Pancreas (tissue), 10 donors: ENCODE measurements around the gene TAF1L. TPM values are rescaled to one million over a fixed set of nuclear protein-coding genes. Genes with fewer than 3 reads are reported as not detected.

ENCODE experiments used
- ATAC-seq, 4 donors: fragments of 200-7000 bp; cut with Tn5 transposase; one replicate each; pipeline versions ENCODE4 v1.8.0 to v1.9.1; 2020; ENCODE audit warnings: mild to moderate bottlenecking in 4 of 4, moderate library complexity in 4 of 4
- DNase-seq, 6 donors: peaks; one replicate each; pipeline ENCODE4 v3.0.0-alpha.2; 2020
- FAIRE-seq: peaks from 2 replicates; lab custom pipeline; 2012; peaks lifted over from hg19 to GRCh38; lab: Jason Lieb, UNC
- H3K27ac ChIP-seq, 4 donors: fragments of 200-600 bp; sonication (generic); 1 replicate in 3 of 4; 2 replicates in 1 of 4; pipeline versions ENCODE4 v1.5.0 to v1.8.0; 2020
- H3K27me3 ChIP-seq, 4 donors: fragments of 200-600 bp; one replicate each; pipeline ENCODE4 v1.8.0; 2021
- H3K36me3 ChIP-seq, 3 donors: fragments of 200-600 bp; sonication (generic) in 1 of 3; one replicate each; pipeline versions ENCODE4 v1.5.0 to v1.8.0; 2020 to 2021
- H3K4me1 ChIP-seq, 3 donors: fragments of 200-600 bp; one replicate each; pipeline ENCODE4 v1.8.0; 2021
- H3K4me3 ChIP-seq, 4 donors: fragments of 200-600 bp; sonication (generic) in 2 of 4; one replicate each; pipeline versions ENCODE4 v1.5.0 to v1.8.0; 2020 to 2021
- H3K9me3 ChIP-seq, 4 donors: fragments of 200-600 bp; one replicate each; pipeline ENCODE4 v1.8.0; 2021
- CTCF ChIP-seq, 4 donors: fragments of 200-600 bp; sonication (generic) in 3 of 4; IDR thresholded peaks; one replicate each; pipeline versions ENCODE4 v1.5.0 to v1.8.0; 2021; ENCODE audit warnings: antibody characterized with exemption in 4 of 4
- WGBS, 2 donors: extraction: QIAGEN DNeasy Blood & Tissue Kit; methylation state at CpG; one replicate each; pipeline ENCODE4 v1.1.7; 2013; 5-methylcytosine and 5-hydroxymethylcytosine counted together
- intact Hi-C, 3 donors: fragments of 100-400 bp; cut with DNase I; formaldehyde crosslinking; loops; one replicate each; pipeline versions ENCODE4 v1.11.1 to v1.14.2; 2022
- polyA plus RNA-seq, 2 donors: library from polyadenylated mRNA; stranded (reverse); fragments of 200-250 nt; gene quantifications; one replicate each; pipeline ENCODE4 v1.2.3, GENCODE V29; 2013
- total RNA-seq, 6 donors: library from RNA; stranded (reverse); fragmentation: NEBNext Ultra II Directional in 4 of 6; extraction: Animal tissue kit (Norgen Biotek cat#: 25700) in 4 of 6; gene quantifications; one replicate each; pipeline versions ENCODE4 v1.2.1 to v1.2.4, GENCODE V29; 2021 to 2023
- donor health status: healthy with polysubstance abuse.
- donor health status: DM: no; HTN: no; CAD: no; lungs with moderate emphysema.
- donor health status: DM: no; HTN: no; CAD: no.
- donor health status: control.
- donor health status: control.
- donor health status: Bipolar disorder and iron deficiency.
- donor health status: DM: yes; HTN: yes; CAD: no.
- donor health status: DM: no; HTN: no; CAD: no.
- donor health status: DM: no; HTN: no; CAD: no.
- donor health status: DM: yes; HTN: yes; CAD: no.

The TAF1L gene
- under 1 TPM in 2 of 6 donors, not detected in 4; 0.03 to 0.04 TPM for total RNA-seq
- polyA plus RNA-seq = under 1 TPM in 1 of 2 donors, not detected in 1; 0.04 TPM

DNA sequence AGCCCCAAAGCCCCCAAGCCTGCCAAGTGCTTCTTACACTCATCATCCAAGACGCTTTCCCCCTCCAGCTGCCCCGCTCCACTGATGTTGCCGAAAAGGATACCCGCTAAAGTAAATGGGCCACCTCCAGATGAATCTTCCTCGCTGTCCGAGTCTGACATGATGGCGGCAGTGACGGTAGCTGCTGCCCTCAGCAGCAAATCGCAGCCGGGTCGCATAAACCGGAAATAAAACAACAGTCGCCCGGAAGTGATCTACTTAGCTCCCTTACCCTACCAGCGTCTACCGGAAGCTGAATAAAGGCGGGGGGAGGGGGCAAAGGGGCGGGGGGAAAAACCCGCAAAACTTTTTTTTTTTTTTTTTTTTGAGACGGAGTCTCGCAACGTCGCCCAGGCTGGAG is at the start of gene TAF1L:
Gene TAF1L, minus strand, starts transcription at position 308 of the 400 bp plus-strand sequence. Its CDS starts 90 bp downstream, at position 218.
- no peaks in the 10 kb centered on the region for H3K27me3 ChIP-seq
- 89% methylated on average over 22 to 23 of the region's 23 CpGs for WGBS, 2 donors

GRCh38 chr9:32681751-32682150 is 46.3 kb upstream of the TAF1L start:
- FAIRE-seq (no peak), ATAC-seq (no peak), DNase-seq (no peak)
- 65 to 86% methylated on average over 1 of the region's 1 CpG for WGBS, 2 donors
- no peak for TF ChIP-seq CTCF (IDR thresholded peaks at IDR 0.05)
- no peak overlapping the region for H3K27ac ChIP-seq
- no peaks in the 10 kb centered on the region for H3K36me3 ChIP-seq
- H3K9me3 ChIP-seq = no peaks in the 10 kb centered on the region
- intact Hi-C loops = no loop called here
- no peak overlapping the region for H3K4me3 ChIP-seq
- no peaks in the 10 kb centered on the region for H3K4me1 ChIP-seq
- H3K27me3 ChIP-seq = peaks cover 0 to 3% (median 0%) of the 10 kb centered on the region in 4 donors

More for the DNA sequence above, at the start of gene TAF1L:
- intact Hi-C loops = no loop called here
- H3K4me1 ChIP-seq = no peaks in the 10 kb centered on the region
- FAIRE-seq (no peak), ATAC-seq (no peak), DNase-seq (no peak)
- H3K27ac ChIP-seq = no peak within 1 kb of the TSS
- H3K36me3 ChIP-seq = no peaks in the 10 kb centered on the region
- no peak for TF ChIP-seq CTCF (IDR thresholded peaks at IDR 0.05)
- no peak within 1 kb of the TSS for H3K4me3 ChIP-seq
- H3K9me3 ChIP-seq = no peaks in the 10 kb centered on the region

- Histone ChIP-seq H3K36me3 (no peaks in the 10 kb centered on the region), H3K4me3 (no peak overlapping the region), H3K9me3 (no peaks in the 10 kb centered on the region), H3K27me3 (peaks cover 0 to 3% (median 0%) of the 10 kb centered on the region in 4 donors), H3K27ac (no peak overlapping the region), H3K4me1 (no peaks in the 10 kb centered on the region)
- no peak for TF ChIP-seq CTCF (IDR thresholded peaks at IDR 0.05)
- intact Hi-C loops = no loop called here
- FAIRE-seq = no peak
- no peak for DNase-seq
- WGBS, 2 donors = 52 to 80% methylated on average over 1 of the region's 1 CpG
- ATAC-seq = no peak
Measured at GRCh38 chr9:32677931-32678330, 42.5 kb upstream of the TAF1L start.

GRCh38 chr9:32672469-32672868 is 37.0 kb upstream of the TAF1L start:
- intact Hi-C loops = no loop called here
- ATAC-seq = no peak
- Histone ChIP-seq H3K9me3 (no peaks in the 10 kb centered on the region), H3K27me3 (no peaks in the 10 kb centered on the region), H3K36me3 (no peaks in the 10 kb centered on the region), H3K27ac (no peak overlapping the region), H3K4me1 (no peaks in the 10 kb centered on the region), H3K4me3 (no peak overlapping the region)
- no peak for DNase-seq
- WGBS, 2 donors = 59 to 76% methylated on average over 6 of the region's 6 CpGs
- TF ChIP-seq CTCF (IDR thresholded peaks at IDR 0.05) = no peak
- FAIRE-seq = no peak

DNA sequence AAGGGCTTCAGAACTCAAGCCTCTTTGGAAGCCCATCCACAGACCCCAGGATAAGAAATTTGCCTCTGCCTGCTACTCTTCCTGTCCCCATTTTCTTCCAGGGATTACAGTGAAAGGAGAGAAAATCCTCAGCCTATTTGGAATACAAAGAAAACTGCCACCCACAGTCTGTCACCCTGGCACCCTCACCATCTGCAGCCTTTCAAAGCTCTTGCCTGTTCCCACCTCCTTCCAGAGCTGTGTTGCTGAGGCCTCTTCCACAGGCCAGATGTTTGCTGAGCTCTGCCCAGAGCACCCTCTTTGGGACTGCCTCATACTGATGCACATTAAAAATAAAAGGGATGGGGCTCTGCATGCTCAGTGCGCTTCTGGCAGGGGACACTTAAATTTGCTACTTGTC is 35.9 kb upstream of the TAF1L start:
- H3K27ac ChIP-seq = no peak overlapping the region
- 51 to 73% methylated on average over 1 of the region's 1 CpG for WGBS, 2 donors
- no peak for FAIRE-seq
- TF ChIP-seq CTCF (IDR thresholded peaks at IDR 0.05) = no peak
- H3K27me3 ChIP-seq = no peaks in the 10 kb centered on the region
- intact Hi-C loops = no loop called here
- H3K36me3 ChIP-seq = no peaks in the 10 kb centered on the region
- H3K4me3 ChIP-seq = no peak overlapping the region
- no peaks in the 10 kb centered on the region for H3K9me3 ChIP-seq
- no peak for DNase-seq
- H3K4me1 ChIP-seq = no peaks in the 10 kb centered on the region
- no peak for ATAC-seq
